ENCODE measurements around the gene CENPA. TPM values are rescaled to one million over a fixed set of nuclear protein-coding genes. Genes with fewer than 3 reads are reported as not detected.

CENPA gene
- total RNA-seq, 1 donor from 2014 or later, result not detected

- TF ChIP-seq CTCF (IDR thresholded peaks at IDR 0.05; ENCODE audit: insufficient read depth, low read length, severe bottlenecking), result no peak
- FAIRE-seq (no peak), DNase-seq (ENCODE audit: low read depth) (no peak)
- no peaks in the 10 kb centered on the region for H3K36me3 ChIP-seq (ENCODE audit: control insufficient read depth, insufficient read depth, low read length)
- H3K27me3 ChIP-seq (ENCODE audit: control insufficient read depth, insufficient read depth, low read length), result peaks cover 3% of the 10 kb centered on the region
- H3K4me3 ChIP-seq (ENCODE audit: low read depth, low read length), result no peak overlapping the region
Measured at GRCh38 chr2:26816893-26817292, 31.0 kb downstream of the CENPA start.

GRCh38 chr2:26818255-26818654 lies 32.4 kb downstream of the CENPA start:
- DNase-seq (ENCODE audit: low read depth) (no peak), FAIRE-seq (no peak)
- Histone ChIP-seq H3K36me3 (ENCODE audit: control insufficient read depth, insufficient read depth, low read length) (no peaks in the 10 kb centered on the region), H3K27me3 (ENCODE audit: control insufficient read depth, insufficient read depth, low read length) (peaks cover 3% of the 10 kb centered on the region), H3K4me3 (ENCODE audit: low read depth, low read length) (no peak overlapping the region)
- TF ChIP-seq CTCF (IDR thresholded peaks at IDR 0.05; ENCODE audit: insufficient read depth, low read length, severe bottlenecking), result no peak

- H3K27me3 ChIP-seq (ENCODE audit: control insufficient read depth, insufficient read depth, low read length), result peaks cover 3% of the 10 kb centered on the region
- TF ChIP-seq CTCF (IDR thresholded peaks at IDR 0.05; ENCODE audit: insufficient read depth, low read length, severe bottlenecking), result no peak
- no peaks in the 10 kb centered on the region for H3K36me3 ChIP-seq (ENCODE audit: control insufficient read depth, insufficient read depth, low read length)
- no peak overlapping the region for H3K4me3 ChIP-seq (ENCODE audit: low read depth, low read length)
- no peak for FAIRE-seq
- DNase-seq (ENCODE audit: low read depth), result no peak
Measured at GRCh38 chr2:26818972-26819371, 33.1 kb downstream of the CENPA start.

- peaks cover 3% of the 10 kb centered on the region for H3K27me3 ChIP-seq (ENCODE audit: control insufficient read depth, insufficient read depth, low read length)
- H3K4me3 ChIP-seq (ENCODE audit: low read depth, low read length), result no peak overlapping the region
- FAIRE-seq (no peak), DNase-seq (ENCODE audit: low read depth) (no peak)
- H3K36me3 ChIP-seq (ENCODE audit: control insufficient read depth, insufficient read depth, low read length), result no peaks in the 10 kb centered on the region
- TF ChIP-seq CTCF (IDR thresholded peaks at IDR 0.05; ENCODE audit: insufficient read depth, low read length, severe bottlenecking), result no peak
Measured at GRCh38 chr2:26820932-26821331, 35.1 kb downstream of the CENPA start.

- FAIRE-seq (no peak), DNase-seq (ENCODE audit: low read depth) (no peak)
- H3K36me3 ChIP-seq (ENCODE audit: control insufficient read depth, insufficient read depth, low read length), result no peaks in the 10 kb centered on the region
- no peak for TF ChIP-seq CTCF (IDR thresholded peaks at IDR 0.05; ENCODE audit: insufficient read depth, low read length, severe bottlenecking)
- H3K27me3 ChIP-seq (ENCODE audit: control insufficient read depth, insufficient read depth, low read length), result peaks cover 3% of the 10 kb centered on the region
- H3K4me3 ChIP-seq (ENCODE audit: low read depth, low read length), result no peak overlapping the region
Measured at GRCh38 chr2:26822877-26823276, 37.0 kb downstream of the CENPA start.

GRCh38 chr2:26838121-26838906 lies 52.5 kb downstream of the CENPA start:
- DNase-seq (ENCODE audit: low read depth) (peak; percentile 39), FAIRE-seq (no peak)
- TF ChIP-seq CTCF (IDR thresholded peaks at IDR 0.05; ENCODE audit: insufficient read depth, low read length, severe bottlenecking), result no peak
- Histone ChIP-seq H3K4me3 (ENCODE audit: low read depth, low read length) (no peak overlapping the region), H3K27me3 (ENCODE audit: control insufficient read depth, insufficient read depth, low read length) (no peaks in the 10 kb centered on the region), H3K36me3 (ENCODE audit: control insufficient read depth, insufficient read depth, low read length) (no peaks in the 10 kb centered on the region)

All from bronchial epithelial cell (primary cell).